ENCODE measurements around the gene MTCH2. TPM values are rescaled to one million over a fixed set of nuclear protein-coding genes. Genes with fewer than 3 reads are reported as not detected.

The MTCH2 gene
- total and polyA plus RNA-seq, 2 donors (not counting 1 experiment from before 2014, with no cell fraction given), result 18.1 to 26.9 TPM

DNA sequence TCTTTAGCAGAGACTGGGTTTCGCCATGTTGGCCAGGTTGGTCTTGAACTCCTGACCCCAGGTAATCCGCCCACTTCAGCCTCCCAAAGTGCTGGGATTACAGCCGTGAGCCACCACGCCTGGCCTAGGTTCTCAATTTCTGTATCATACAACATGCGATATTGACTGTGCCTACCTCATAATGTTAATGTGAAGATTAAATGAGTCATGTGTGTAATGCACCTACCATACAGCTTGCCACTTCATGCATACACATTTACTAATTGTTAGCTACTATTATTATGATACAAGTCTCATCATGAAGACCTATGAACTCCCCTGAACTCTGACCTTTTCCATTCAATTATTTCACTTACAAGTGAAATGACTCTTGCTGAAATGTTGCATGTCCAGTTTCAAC is 47.1 kb upstream of the MTCH2 start:
- Mint-ChIP-seq H3K27ac (no peak overlapping the region), H3K4me3 (no peak overlapping the region), H3K9me3 (ENCODE audit: insufficient read depth) (no peaks in the 10 kb centered on the region), H3K4me1 (no peaks in the 10 kb centered on the region), H3K27me3 (no peaks in the 10 kb centered on the region)
- H3K4me3 ChIP-seq (ENCODE audit: control extremely low read depth in 1 of 5, extremely low read depth in 1 of 5, insufficient read depth in 1 of 5, low read depth in 2 of 5, low read length in 4 of 5), result no peak overlapping the region
- DNase-seq (no peak), ATAC-seq (ENCODE audit: low read depth) (no peak)
- TF ChIP-seq, protein P1, sequence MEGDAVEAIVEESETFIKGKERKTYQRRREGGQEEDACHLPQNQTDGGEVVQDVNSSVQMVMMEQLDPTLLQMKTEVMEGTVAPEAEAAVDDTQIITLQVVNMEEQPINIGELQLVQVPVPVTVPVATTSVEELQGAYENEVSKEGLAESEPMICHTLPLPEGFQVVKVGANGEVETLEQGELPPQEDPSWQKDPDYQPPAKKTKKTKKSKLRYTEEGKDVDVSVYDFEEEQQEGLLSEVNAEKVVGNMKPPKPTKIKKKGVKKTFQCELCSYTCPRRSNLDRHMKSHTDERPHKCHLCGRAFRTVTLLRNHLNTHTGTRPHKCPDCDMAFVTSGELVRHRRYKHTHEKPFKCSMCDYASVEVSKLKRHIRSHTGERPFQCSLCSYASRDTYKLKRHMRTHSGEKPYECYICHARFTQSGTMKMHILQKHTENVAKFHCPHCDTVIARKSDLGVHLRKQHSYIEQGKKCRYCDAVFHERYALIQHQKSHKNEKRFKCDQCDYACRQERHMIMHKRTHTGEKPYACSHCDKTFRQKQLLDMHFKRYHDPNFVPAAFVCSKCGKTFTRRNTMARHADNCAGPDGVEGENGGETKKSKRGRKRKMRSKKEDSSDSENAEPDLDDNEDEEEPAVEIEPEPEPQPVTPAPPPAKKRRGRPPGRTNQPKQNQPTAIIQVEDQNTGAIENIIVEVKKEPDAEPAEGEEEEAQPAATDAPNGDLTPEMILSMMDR (IDR thresholded peaks at IDR 0.05), result no peak
- TF ChIP-seq EZH2 (IDR thresholded peaks at IDR 0.05; ENCODE audit: borderline replicate concordance, insufficient read depth, low read depth, low read length, poor library complexity, severe bottlenecking), result no peak
- no peaks in the 10 kb centered on the region for H3K27me3 ChIP-seq (replicated peaks in 1 of 4; ENCODE audit: control extremely low read depth in 1 of 4, control insufficient read depth in 3 of 4, insufficient read depth in 4 of 4, low read length in 3 of 4)
- CTCF ChIA-PET, result no interaction called here
- no peaks in the 10 kb centered on the region for H3K4me1 ChIP-seq (ENCODE audit: control insufficient read depth in 2 of 2, insufficient read depth in 2 of 2, low read length in 2 of 2)
- H3K79me2 ChIP-seq (ENCODE audit: control insufficient read depth, insufficient read depth, low read length), result no peaks in the 10 kb centered on the region
- H3K9me3 ChIP-seq (ENCODE audit: control extremely low read depth in 1 of 3, control insufficient read depth in 2 of 3, insufficient read depth in 1 of 3, low read length in 2 of 3), result no peaks in the 10 kb centered on the region
- POLR2A ChIA-PET, result no interaction called here
- intact Hi-C loops (cut with micrococcal nuclease), result no loop called here
- no peak overlapping the region for H3K27ac ChIP-seq (ENCODE audit: low read length in 2 of 2)
- H4K20me1 ChIP-seq (ENCODE audit: control insufficient read depth, insufficient read depth, low read length, poor library complexity, severe bottlenecking), result no peaks in the 10 kb centered on the region
- no peaks in the 10 kb centered on the region for H3K36me3 ChIP-seq (replicated peaks in 1 of 2; ENCODE audit: control extremely low read depth in 1 of 2, control insufficient read depth in 1 of 2, extremely low read depth in 1 of 2, insufficient read depth in 2 of 2, low read length in 1 of 2)
- H3K9ac ChIP-seq (ENCODE audit: low read length), result no peak overlapping the region
- 100% methylated on average over 2 of the region's 5 CpGs for WGBS (ENCODE audit: insufficient coverage)
- no peak overlapping the region for H3K4me2 ChIP-seq (replicated peaks; ENCODE audit: low read depth, low read length, poor library complexity, severe bottlenecking)
- no peak overlapping the region for H2AFZ ChIP-seq (ENCODE audit: insufficient read depth, low read depth, low read length, poor library complexity, severe bottlenecking)

DNA sequence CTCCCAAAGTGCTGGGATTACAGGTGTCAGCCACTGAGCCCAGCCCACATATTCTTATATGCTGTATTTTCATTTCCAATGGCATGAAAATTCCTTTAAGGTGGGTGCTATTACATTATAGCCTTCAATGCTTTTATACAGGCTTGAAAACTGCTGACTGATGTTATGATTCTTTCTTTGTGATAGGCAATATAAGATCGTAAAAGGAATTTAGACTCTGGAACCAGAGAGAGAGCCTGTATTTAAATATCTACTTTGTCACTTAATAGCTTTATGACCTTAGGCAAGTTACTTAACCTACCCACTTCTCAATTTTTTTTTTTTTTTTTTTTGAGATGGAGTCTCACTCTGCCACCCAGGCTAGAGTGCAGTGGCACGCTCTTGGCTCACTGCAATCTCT is 46.6 kb upstream of the MTCH2 start:
- Mint-ChIP-seq H3K4me1 (no peaks in the 10 kb centered on the region), H3K9me3 (ENCODE audit: insufficient read depth) (no peaks in the 10 kb centered on the region), H3K27me3 (no peaks in the 10 kb centered on the region), H3K27ac (no peak overlapping the region), H3K4me3 (no peak overlapping the region)
- ChIA-PET POLR2A (no interaction called here), CTCF (interaction anchor here (0.7 kb wide), 1 partner anchor 380 kb away, joined by 4 read pairs; no protein-coding TSS in a partner anchor)
- WGBS (ENCODE audit: insufficient coverage), result 100% methylated on average over 1 of the region's 2 CpGs
- Histone ChIP-seq H4K20me1 (ENCODE audit: control insufficient read depth, insufficient read depth, low read length, poor library complexity, severe bottlenecking) (no peaks in the 10 kb centered on the region), H3K27me3 (replicated peaks in 1 of 4; ENCODE audit: control extremely low read depth in 1 of 4, control insufficient read depth in 3 of 4, insufficient read depth in 4 of 4, low read length in 3 of 4) (no peaks in the 10 kb centered on the region), H3K79me2 (ENCODE audit: control insufficient read depth, insufficient read depth, low read length) (no peaks in the 10 kb centered on the region), H2AFZ (ENCODE audit: insufficient read depth, low read depth, low read length, poor library complexity, severe bottlenecking) (no peak overlapping the region), H3K27ac (ENCODE audit: low read length in 2 of 2) (no peak overlapping the region), H3K9ac (ENCODE audit: low read length) (no peak overlapping the region), H3K4me1 (ENCODE audit: control insufficient read depth in 2 of 2, insufficient read depth in 2 of 2, low read length in 2 of 2) (no peaks in the 10 kb centered on the region), H3K4me3 (ENCODE audit: control extremely low read depth in 1 of 5, extremely low read depth in 1 of 5, insufficient read depth in 1 of 5, low read depth in 2 of 5, low read length in 4 of 5) (no peak overlapping the region), H3K9me3 (ENCODE audit: control extremely low read depth in 1 of 3, control insufficient read depth in 2 of 3, insufficient read depth in 1 of 3, low read length in 2 of 3) (no peaks in the 10 kb centered on the region), H3K4me2 (replicated peaks; ENCODE audit: low read depth, low read length, poor library complexity, severe bottlenecking) (no peak overlapping the region), H3K36me3 (replicated peaks in 1 of 2; ENCODE audit: control extremely low read depth in 1 of 2, control insufficient read depth in 1 of 2, extremely low read depth in 1 of 2, insufficient read depth in 2 of 2, low read length in 1 of 2) (no peaks in the 10 kb centered on the region)
- no peak for ATAC-seq (ENCODE audit: low read depth)
- intact Hi-C loops (cut with micrococcal nuclease), result no loop called here
- no peak for TF ChIP-seq EZH2 (IDR thresholded peaks at IDR 0.05; ENCODE audit: borderline replicate concordance, insufficient read depth, low read depth, low read length, poor library complexity, severe bottlenecking)
- TF ChIP-seq, protein P1 (IDR thresholded peaks at IDR 0.05), result no peak
- DNase-seq, result no peak
